K562 (cell line): Measurements from ENCODE around the gene DLX2. TPM values are rescaled to one million over a fixed set of nuclear protein-coding genes. Genes with fewer than 3 reads are reported as not detected.

Source experiments
- ELF1 ChIP-seq: fragments of 200-800 bp; sonication (Bioruptor generic); IDR thresholded peaks from 2 replicates; pipeline ENCODE4 v1.6.1; 2016; ENCODE audit warnings: missing genetic modification characterization, missing compliant biosample characterization
- JUN ChIP-seq, 2 experiments: sonication (generic) in 1 of 2; formaldehyde crosslinking in 1 of 2; IDR thresholded peaks; 2 replicates each; pipeline versions ENCODE4 v1.6.1 to v1.8.0; 2012 to 2022; ENCODE audit warnings: borderline replicate concordance in 2 of 2, mild to moderate bottlenecking in 2 of 2, improper control_type of control experiment in 1 of 2, low read depth in 1 of 2, low read length in 1 of 2, missing genetic modification reagents in 1 of 2
- MTA2 ChIP-seq: fragments of 450-650 bp; IDR thresholded peaks from 2 replicates; pipeline ENCODE4 v1.6.1; 2016; ENCODE audit warnings: low read depth
- PHTF2 ChIP-seq: fragments of 250-450 bp; sonication (Bioruptor Pico); IDR thresholded peaks from 2 replicates; pipeline ENCODE4 v1.5.0; 2021; ENCODE audit warnings: mild to moderate bottlenecking
- RNF2 ChIP-seq: sonication (generic); IDR thresholded peaks from 2 replicates; pipeline ENCODE4 v1.6.1; 2016
- SIN3B ChIP-seq: fragments of 450-650 bp; IDR thresholded peaks from 2 replicates; pipeline ENCODE4 v1.6.1; 2017; ENCODE audit warnings: low read depth, mild to moderate bottlenecking, moderate library complexity
- SOX6 ChIP-seq: fragments of 450-650 bp; IDR thresholded peaks from 2 replicates; pipeline ENCODE4 v1.6.1; 2014; ENCODE audit warnings: mild to moderate bottlenecking
- SRSF9 ChIP-seq: fragments of 200-400 bp; formaldehyde crosslinking; IDR thresholded peaks from 2 replicates; pipeline ENCODE4 v1.6.1; 2017; ENCODE audit warnings: low read depth, low read length, borderline replicate concordance
- TCFL5 ChIP-seq: fragments of 250-450 bp; sonication (Bioruptor Pico); conservative IDR thresholded peaks from 2 replicates; pipeline ENCODE4 v1.6.1; 2021; ENCODE audit warnings: mild to moderate bottlenecking, moderate library complexity, matching md5 sums
- ZNF197 ChIP-seq: fragments of 200-800 bp; sonication (Bioruptor generic); IDR thresholded peaks from 2 replicates; pipeline ENCODE4 v1.6.1; 2016; ENCODE audit warnings: low read depth, missing genetic modification characterization, missing compliant biosample characterization
- ZNF583 ChIP-seq: fragments of 250-450 bp; sonication (Bioruptor Pico); IDR thresholded peaks from 2 replicates; pipeline ENCODE4 v1.4.0; 2020
- polyA plus RNA-seq, 8 experiments: library from polyadenylated mRNA; depleted of rRNA in 4 of 8; stranded (reverse) in 5 of 8; unstranded in 3 of 8; fragments of >200 nt; fragmentation: Nextera tagmentation in 2 of 8; fragmentation: Illumina TruSeq in 1 of 8; extraction: Ambion mirVana in 2 of 8; extraction: Trizol in 1 of 8; gene quantifications; 2 replicates each; pipeline versions ENCODE4 v1.2.1 to v1.2.3, GENCODE V29; 2011 to 2014; ENCODE audit warnings: inconsistent platforms in 1 of 8, missing spikeins in 1 of 8
- total RNA-seq, 7 experiments: library from RNA; depleted of rRNA in 6 of 7; stranded (reverse); fragments of >200 nt in 6 of 7; fragmentation: Illumina TruSeq in 2 of 7; extraction: Trizol in 2 of 7; gene quantifications; 2 replicates each; pipeline versions ENCODE4 v1.2.1 to v1.2.3, GENCODE V29; 2011 to 2021; ENCODE audit warnings: low replicate concordance in 1 of 7
- TF ChIP-seq, protein P1 (sequence below): fragments of 450-650 bp; IDR thresholded peaks from 2 replicates; pipeline ENCODE4 v1.6.1; 2016; ENCODE audit warnings: low read depth
- TF ChIP-seq, protein P2 (sequence below): sonication (generic); formaldehyde crosslinking; IDR thresholded peaks from 2 replicates; pipeline ENCODE4 v1.8.1; 2022; ENCODE audit warnings: missing genetic modification reagents
- TF ChIP-seq, protein P3 (sequence below): fragments of 250-450 bp; sonication (Bioruptor Pico); IDR thresholded peaks from 2 replicates; pipeline ENCODE4 v1.8.0; 2022; ENCODE audit warnings: moderate library complexity, mild to moderate bottlenecking, inconsistent platforms
- TF ChIP-seq, protein P4 (sequence below): fragments of 450-650 bp; IDR thresholded peaks from 2 replicates; pipeline ENCODE4 v1.6.1; 2018; ENCODE audit warnings: mild to moderate bottlenecking, low read depth; ENCODE audit not compliant: partially characterized antibody

DLX2 gene
- total and polyA plus RNA-seq, 9 of the 15 experiments (the other 6 are each of a cell fraction or from before 2014, with no cell fraction given): 0.14 to 4.3 (median 0.86) TPM

DNA sequence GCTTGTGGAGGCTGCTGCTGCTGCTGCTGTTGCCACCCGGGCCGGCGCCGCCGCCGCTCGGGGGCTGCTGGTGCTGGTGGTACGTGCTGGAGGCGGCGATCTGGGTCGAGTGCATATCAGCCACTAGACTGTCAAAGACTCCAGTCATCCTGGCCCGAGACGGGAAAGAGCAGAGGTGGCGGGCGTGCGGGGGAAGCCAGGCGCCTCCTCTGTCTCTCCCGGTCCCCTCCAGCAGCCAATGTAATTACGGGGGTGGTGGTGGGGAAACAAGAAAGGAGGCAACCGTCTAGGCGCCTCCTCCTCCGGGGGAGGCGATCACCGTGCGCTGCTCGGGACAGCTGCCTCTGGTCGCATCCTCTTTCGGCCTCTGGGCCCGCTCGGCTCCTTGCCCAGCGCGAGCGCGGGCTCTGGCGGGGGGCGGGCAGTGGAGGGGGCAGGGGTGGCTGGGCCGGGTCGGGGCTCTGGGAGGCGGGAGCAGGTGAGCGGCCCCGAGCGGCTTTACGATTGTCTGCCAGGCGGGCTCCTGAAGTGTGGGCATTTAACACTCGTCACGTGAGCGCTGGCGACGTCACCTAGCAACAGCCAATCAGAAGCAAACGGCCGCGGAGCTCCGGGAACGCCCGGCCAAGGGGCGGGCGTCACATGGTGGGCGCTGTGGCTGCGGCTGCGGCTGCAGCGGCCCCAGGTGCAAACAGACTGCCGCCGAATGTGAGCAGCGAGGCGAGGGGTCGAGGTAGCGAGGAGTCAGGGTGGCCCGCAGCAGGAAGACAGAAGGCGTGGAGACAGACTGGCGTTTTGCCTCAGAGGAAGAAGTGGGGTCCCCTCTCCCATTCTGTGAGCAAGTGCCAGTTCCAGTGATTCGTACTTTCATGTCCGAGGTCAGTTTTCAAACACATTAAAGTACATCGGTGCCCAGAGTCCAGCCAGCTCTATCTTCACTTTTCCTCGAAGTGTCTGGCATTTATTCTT is at the start of gene DLX2 (continued):
- TF ChIP-seq, protein P1, sequence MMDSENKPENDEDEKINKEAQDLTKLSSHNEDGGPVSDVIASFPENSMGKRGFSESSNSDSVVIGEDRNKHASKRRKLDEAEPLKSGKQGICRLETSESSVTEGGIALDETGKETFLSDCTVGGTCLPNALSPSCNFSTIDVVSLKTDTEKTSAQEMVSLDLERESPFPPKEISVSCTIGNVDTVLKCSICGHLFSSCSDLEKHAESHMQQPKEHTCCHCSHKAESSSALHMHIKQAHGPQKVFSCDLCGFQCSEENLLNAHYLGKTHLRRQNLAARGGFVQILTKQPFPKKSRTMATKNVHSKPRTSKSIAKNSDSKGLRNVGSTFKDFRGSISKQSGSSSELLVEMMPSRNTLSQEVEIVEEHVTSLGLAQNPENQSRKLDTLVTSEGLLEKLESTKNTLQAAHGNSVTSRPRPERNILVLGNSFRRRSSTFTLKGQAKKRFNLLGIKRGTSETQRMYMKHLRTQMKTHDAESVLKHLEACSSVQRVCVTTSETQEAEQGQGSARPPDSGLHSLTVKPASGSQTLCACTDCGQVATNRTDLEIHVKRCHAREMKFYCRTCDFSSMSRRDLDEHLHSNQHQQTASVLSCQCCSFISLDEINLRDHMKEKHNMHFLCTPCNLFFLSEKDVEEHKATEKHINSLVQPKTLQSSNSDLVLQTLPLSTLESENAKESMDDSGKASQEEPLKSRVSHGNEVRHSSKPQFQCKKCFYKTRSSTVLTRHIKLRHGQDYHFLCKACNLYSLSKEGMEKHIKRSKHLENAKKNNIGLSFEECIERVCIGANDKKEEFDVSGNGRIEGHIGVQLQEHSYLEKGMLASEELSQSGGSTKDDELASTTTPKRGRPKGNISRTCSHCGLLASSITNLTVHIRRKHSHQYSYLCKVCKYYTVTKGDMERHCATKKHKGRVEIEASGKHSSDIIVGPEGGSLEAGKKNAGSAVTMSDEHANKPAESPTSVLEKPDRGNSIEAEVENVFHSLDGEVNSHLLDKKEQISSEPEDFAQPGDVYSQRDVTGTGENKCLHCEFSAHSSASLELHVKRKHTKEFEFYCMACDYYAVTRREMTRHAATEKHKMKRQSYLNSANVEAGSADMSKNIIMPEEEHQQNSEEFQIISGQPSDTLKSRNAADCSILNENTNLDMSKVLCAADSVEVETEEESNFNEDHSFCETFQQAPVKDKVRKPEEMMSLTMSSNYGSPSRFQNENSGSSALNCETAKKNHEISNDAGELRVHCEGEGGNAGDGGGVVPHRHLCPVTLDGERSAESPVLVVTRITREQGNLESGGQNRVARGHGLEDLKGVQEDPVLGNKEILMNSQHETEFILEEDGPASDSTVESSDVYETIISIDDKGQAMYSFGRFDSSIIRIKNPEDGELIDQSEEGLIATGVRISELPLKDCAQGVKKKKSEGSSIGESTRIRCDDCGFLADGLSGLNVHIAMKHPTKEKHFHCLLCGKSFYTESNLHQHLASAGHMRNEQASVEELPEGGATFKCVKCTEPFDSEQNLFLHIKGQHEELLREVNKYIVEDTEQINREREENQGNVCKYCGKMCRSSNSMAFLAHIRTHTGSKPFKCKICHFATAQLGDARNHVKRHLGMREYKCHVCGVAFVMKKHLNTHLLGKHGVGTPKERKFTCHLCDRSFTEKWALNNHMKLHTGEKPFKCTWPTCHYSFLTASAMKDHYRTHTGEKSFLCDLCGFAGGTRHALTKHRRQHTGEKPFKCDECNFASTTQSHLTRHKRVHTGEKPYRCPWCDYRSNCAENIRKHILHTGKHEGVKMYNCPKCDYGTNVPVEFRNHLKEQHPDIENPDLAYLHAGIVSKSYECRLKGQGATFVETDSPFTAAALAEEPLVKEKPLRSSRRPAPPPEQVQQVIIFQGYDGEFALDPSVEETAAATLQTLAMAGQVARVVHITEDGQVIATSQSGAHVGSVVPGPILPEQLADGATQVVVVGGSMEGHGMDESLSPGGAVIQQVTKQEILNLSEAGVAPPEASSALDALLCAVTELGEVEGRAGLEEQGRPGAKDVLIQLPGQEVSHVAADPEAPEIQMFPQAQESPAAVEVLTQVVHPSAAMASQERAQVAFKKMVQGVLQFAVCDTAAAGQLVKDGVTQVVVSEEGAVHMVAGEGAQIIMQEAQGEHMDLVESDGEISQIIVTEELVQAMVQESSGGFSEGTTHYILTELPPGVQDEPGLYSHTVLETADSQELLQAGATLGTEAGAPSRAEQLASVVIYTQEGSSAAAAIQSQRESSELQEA: no peak
- TF ChIP-seq ZNF197 (CRISPR knock-in tag) (no peak), SOX6 (no peak; the same call in 1 of the 2 replicates), TCFL5 (CRISPR knock-in tag) (no peak), JUN (IDR thresholded peaks at IDR 0.05; ENCODE audit: borderline replicate concordance, low read depth, low read length) (peak; percentile 36; the same call in 1 of the 2 replicates), JUN (CRISPR knock-in tag; IDR thresholded peaks at IDR 0.05; ENCODE audit: borderline replicate concordance) (no peak), ZNF583 (CRISPR knock-in tag) (no peak), MTA2 (no peak), RNF2 (0 out of 2 replicates have a peak, but pooled peaks have one; percentile 56), ELF1 (no peak), PHTF2 (CRISPR knock-in tag) (no peak), SIN3B (no peak), SRSF9 (no peak)
- TF ChIP-seq, protein P2, sequence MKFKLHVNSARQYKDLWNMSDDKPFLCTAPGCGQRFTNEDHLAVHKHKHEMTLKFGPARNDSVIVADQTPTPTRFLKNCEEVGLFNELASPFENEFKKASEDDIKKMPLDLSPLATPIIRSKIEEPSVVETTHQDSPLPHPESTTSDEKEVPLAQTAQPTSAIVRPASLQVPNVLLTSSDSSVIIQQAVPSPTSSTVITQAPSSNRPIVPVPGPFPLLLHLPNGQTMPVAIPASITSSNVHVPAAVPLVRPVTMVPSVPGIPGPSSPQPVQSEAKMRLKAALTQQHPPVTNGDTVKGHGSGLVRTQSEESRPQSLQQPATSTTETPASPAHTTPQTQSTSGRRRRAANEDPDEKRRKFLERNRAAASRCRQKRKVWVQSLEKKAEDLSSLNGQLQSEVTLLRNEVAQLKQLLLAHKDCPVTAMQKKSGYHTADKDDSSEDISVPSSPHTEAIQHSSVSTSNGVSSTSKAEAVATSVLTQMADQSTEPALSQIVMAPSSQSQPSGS (CRISPR knock-in tag): no peak
- TF ChIP-seq, protein P3, sequence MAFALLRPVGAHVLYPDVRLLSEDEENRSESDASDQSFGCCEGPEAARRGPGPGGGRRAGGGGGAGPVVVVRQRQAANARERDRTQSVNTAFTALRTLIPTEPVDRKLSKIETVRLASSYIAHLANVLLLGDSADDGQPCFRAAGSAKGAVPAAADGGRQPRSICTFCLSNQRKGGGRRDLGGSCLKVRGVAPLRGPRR (CRISPR knock-in tag): no peak
- TF ChIP-seq, protein P4, sequence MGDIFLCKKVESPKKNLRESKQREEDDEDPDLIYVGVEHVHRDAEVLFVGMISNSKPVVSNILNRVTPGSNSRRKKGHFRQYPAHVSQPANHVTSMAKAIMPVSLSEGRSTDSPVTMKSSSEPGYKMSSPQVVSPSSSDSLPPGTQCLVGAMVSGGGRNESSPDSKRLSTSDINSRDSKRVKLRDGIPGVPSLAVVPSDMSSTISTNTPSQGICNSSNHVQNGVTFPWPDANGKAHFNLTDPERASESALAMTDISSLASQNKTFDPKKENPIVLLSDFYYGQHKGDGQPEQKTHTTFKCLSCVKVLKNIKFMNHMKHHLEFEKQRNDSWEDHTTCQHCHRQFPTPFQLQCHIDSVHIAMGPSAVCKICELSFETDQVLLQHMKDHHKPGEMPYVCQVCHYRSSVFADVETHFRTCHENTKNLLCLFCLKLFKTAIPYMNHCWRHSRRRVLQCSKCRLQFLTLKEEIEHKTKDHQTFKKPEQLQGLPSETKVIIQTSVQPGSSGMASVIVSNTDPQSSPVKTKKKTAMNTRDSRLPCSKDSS: no peak
